ACHN (cell line): ENCODE measurements around the gene UMAD1.
"Not testable (repeated sequence)": the region's sequence is repeated elsewhere in the genome, so short reads cannot be mapped to it uniquely, and the experiment has no call there.

Source experiments
- DNase-seq: peaks from one replicate; pipeline ENCODE4 v3.0.0-alpha.2; 2015
- in situ Hi-C: cut with HindIII; loops from 2 replicates; pipeline ENCODE4 v1.10.0; 2017; ENCODE audit warnings: low sequenced_read_pairs, low pct_ligation_motif_present, low pct_unique_long_range_greater_than_20kb

Gene UMAD1

DNA sequence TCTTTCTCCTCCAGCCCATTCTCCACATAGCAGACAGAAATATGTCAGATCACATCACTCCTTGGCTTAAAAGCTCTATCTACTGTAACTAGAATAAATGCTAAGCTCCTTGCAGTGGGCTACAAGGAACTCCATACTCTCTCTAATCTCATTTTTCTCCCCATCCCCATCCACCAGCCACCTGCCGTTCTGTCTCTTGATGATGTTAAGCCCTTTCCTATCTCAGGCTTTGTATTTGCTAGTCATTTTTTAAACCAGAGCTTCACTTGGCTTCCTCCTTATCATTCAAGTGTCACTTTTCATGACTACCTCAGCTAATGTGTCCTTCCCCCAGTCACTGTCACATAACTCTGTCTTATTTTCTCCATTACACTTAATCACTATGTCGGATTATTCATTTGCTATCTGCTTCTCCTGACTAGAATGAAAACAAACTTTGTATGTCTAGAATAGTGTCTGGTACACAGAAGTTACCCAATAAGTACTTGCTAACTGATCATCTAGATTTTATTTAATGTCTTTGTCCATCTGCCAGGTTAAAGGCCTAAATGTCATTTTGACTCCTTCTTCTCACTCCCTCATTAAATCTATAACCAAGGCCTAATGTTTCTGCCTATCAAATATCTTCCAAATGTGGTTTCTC, 165.1 kb downstream of the UMAD1 start:
- in situ Hi-C loops: no loop called here
- DNase-seq: no peak

DNA sequence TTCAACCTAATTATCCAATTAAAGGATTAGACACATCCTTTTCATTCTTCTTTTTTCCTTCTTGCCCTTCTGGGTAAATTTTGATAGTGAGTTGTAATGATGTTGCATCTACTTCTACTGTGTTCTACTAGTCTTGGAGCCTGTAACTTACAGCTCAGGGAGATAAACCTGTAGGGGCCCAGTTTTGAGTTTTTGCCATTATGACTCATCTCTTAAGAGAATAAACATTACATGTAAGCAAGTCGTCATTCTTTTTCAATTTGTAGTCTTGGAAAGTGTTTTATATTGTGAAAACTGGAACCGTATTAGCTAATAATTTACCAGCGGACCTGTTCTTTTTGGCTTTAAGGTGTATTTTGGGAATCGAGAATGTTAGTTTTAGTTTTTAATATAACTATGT, 167.6 kb downstream of the UMAD1 start:
- in situ Hi-C loops: no loop called here
- DNase-seq: no peak

DNA sequence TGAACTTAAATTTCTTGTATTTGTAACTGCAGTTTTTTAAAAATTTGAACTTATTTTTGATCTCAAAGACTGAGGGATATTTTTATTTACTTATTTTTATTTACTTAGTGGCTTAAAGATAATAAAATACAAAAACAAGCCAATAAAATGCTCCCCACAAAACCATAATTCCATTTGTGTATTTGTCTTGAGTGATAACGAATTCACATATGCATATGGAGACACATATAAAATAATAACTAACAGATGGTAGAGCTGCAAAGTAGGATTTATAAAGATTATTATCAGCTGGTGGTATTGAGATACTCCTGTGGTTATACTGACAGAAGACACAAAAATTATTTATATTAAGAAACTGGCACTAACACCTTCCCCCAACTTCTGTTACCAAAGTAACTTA, 168.1 kb downstream of the UMAD1 start:
- in situ Hi-C loops: no loop called here

DNA sequence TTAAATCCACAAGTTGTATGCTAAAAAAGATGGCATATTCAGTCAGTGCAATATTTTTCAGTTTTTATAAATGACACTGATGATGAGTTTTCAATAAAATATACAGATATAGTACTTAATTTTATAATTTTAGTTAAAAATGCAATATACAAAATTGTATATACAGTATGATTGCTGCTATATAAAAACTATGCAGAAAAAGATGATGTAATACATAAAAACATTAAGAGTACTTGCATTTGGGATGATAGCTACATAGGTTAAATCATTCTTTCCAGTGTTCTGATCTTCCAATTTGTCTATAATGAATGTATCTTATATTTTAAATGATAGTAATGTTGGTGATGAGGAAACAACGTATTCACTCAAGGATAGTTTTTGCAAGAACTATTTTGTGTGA, 169.8 kb downstream of the UMAD1 start:
- DNase-seq: no peak
- in situ Hi-C loops: no loop called here

More for the DNA sequence above, 168.1 kb downstream of the UMAD1 start:
- no peak for DNase-seq

DNA sequence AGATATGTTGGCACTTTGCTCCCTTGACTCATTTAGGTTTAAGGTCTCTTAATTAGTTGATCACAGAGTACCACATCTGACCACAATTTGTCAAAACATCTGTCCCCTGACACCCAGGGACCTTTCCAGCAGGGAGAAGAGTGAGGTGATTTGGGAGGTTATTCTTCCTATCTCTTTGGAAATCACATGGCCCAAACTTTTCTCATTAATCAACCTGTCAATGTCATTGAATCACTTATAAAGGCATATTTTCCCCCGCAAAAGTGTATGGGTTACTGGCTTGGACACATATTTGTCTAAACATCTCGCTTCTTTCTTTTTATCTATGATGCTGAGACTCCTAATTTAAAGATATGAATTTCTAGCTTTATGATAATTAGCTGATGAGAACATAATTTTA, 170.3 kb downstream of the UMAD1 start:
- in situ Hi-C loops: no loop called here
- DNase-seq: no peak

DNA sequence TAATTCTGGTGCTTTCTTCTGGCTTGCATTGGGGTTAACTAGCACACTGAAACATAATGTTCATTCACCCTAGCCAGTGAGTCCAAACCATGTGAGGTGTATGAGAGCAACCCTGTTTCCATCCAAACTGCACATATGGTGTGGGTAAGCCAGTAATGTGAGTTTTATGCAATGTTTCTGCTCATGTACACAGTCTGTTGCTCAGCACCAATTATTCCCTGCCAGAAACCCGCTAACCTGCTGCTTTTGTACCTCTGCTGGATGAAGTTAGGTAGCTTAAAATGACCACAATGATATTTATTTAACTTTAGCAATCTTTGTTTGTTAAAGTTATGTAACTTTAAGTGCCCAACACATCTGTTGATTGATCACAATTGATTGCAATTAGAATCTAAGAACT, 171.6 kb downstream of the UMAD1 start:
- in situ Hi-C loops: no loop called here
- DNase-seq: no peak

DNA sequence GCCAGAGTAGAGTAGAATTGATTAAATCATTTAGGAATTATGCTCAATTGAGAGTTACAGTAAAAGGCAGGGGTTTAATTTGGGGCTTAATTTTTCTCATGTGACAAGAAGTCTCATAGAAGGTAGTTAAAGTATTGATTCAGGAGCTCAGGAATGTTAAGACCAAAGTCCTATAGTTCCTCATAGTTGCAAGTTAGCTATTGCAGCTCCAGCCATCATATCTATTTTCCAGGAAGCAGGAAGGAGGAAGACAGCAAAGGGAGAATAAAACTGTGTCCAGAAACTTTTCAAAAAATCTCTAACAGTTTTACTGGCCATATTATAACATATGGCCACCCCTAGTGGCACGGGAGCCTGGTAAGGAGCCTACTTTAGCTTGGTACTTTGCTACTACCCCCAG, 174.8 kb downstream of the UMAD1 start:
- in situ Hi-C loops: no loop called here
- no peak for DNase-seq

DNA sequence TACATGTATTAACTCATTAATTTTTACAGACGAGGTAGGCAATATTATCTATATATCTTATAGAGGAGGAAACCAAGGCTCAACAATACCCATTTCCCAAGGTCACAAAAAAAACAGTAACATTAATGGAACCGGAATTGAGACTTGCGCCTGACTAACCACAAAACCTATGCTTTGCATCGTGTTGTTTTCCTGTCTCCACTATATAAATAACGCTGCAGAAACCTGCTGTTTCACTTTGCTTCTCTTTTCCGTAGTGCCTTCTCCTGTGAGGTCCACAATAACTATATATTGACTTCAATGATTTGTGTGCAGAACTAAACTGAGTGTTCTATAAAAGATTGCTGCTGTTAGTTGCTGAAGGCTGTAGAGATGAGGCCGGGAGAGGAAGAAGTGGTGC, 175.5 kb downstream of the UMAD1 start:
- in situ Hi-C loops: no loop called here
- DNase-seq: no peak

DNA sequence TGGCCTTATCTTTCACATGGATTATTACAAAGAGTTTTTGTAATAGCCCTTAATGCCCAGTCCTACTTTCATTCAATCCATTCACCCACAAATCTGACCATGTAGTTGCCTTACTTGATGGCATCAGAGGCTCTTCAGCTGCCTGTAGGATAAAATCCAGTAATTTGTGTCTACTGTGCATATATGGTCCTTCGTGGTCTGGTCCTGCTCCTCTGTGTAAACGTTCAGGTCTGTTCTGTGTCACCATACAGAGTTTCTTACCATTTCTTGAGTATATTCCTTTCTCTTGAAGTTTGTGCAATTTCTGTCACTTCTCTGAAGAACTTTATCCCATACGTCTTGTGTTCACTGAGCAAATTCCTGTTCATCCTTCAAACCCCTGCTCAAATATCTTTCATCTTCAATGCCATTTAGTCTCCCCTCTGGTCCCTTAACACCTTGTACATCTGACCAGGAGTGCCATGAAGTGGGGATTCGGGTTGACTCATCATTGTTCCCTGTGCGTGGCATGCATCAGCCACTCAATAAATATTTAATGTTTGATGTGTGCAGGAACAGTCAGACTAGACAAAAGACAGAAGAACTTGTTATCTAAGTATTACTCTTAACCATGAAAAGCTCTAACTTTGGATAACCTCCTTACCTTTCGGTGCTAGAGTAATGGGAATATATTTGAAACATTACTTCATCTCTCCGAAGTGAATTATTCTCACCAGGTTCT, 176.4 kb downstream of the UMAD1 start:
- in situ Hi-C loops: no loop called here

DNA sequence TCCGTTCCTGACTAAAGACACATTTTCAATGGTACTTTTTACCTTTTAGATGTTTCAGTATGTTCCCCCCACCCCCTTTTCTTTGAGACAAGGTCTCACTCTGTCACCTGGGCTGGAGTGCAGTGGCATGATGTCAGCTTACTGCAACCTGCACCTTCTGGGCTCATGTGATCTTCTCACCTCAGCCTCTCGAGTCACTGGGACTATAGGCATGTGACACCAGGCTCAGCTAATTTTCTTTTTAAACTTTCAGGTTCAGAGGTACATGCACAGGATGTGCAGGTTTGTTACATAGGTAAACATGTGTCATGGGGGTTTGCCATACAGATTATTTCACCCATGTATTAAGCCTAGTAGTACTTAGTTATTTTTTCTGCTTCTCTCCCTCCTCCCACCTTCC, 177.2 kb downstream of the UMAD1 start:
- in situ Hi-C loops: no loop called here
- DNase-seq: no peak

More for the DNA sequence above, 176.4 kb downstream of the UMAD1 start:
- DNase-seq: no peak

DNA sequence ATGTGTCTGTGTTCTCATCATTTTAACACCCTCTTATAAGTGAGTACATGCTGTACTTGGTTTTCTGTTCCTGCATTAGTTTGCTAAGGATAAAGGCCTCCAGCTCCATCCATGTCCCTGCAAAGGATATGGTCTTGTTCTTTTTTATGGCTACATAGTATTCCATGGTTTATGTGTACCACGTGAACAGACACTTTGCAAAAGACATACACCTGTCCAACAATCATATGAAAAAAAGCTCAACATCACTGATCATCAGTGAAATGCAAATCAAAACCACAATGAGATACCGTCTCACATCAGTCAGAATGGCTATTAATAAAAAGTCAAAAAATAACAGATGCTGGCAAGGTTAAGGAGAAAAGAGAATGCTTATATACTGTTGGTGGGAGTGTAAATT, 177.6 kb downstream of the UMAD1 start:
- in situ Hi-C loops, DNase-seq: not testable (repeated sequence)

DNA sequence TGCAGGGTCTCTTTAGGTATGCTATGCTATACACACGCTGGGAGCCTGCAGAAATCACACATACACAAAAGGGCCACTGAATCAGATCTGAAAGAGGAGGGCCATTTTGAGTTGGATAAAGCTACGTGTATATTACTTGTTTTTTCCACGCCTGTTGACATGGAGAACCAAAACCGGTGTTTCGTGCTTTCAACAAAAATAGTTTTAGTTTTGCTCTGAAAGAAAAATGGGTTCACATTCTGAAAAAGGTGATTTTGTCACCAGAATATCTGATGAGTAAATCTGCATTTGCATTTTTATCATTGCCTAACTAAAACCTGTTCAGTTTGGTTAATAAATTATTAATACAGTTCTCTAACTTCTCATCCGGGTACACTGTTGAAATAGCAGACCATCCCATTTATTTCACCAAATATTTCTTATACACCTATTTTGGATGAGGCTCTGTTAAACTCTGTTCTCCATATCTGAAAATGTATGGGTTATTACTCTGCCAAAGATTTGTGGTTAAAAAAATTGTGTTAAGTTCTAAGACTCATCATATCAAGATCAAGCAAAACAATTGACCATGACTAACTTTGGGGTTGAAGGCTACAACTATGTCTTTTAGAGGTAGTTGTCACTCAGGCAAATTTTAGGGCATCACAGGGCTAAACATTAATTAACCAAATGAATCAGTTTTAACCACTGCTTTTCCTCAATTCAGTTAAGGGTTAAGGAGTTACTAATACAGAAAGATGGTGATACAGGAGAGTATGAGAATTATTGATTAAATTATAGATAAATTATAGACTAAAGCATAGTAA, 179.1 kb downstream of the UMAD1 start:
- in situ Hi-C loops: no loop called here
- DNase-seq: no peak

DNA sequence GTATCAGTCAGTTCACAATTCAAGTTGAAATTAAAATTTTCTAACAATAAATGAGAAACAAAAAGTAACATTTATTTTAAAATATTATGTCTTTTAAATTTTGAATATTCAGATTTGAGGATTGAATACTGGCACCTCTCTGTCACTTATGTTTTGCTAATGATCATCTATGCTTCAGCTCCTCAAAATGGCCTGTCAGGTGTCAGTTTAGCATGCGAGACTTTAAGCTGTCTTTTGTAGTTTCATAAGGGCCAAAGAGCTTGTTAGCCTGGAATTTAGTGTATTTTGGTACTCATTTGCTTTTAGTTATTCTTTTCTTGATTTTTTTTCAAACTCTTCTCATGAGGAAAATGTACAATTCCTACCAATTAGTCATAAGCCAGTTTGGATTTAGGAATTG, 179.9 kb downstream of the UMAD1 start:
- no peak for DNase-seq
- in situ Hi-C loops: no loop called here

DNA sequence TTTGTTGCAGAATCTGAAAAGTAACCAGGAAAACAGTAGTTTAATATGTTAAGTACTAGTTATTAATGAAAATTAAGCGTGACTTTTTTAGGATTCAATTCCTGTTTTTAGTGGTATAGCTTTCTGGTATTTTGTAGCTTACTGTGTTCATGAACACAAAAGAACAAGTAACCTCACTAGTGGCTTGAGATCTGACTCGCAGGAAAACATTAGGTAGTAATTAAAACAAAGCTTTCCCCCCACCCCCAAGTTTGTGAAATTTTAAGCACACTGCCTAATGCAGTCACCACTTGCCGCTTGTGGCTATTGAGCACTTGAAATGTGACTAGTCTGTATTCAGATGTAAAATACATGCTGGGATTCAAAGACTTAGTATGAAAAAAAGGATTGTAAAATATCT, 180.4 kb downstream of the UMAD1 start:
- in situ Hi-C loops: no loop called here

DNA sequence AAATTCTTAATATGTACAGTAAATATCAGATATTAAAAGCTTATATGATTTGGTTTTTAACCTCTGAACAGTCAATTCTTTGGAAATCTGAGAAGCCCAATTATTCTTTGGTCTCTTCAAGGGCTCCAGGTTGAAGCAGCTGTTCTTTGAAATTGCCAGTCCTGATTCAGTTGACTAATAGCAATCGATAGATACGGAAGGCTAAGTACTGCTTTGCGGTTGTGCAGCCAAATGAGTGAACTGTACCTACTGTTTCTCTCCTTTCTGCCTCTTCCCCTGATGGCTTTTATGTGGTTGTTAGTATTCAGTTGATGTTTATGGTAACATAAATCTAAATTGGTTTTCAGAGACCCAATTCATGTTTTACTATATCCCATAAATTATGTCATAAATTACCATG, 181.0 kb downstream of the UMAD1 start:
- no peak for DNase-seq
- in situ Hi-C loops: no loop called here

More for the DNA sequence above, 180.4 kb downstream of the UMAD1 start:
- no peak for DNase-seq

DNA sequence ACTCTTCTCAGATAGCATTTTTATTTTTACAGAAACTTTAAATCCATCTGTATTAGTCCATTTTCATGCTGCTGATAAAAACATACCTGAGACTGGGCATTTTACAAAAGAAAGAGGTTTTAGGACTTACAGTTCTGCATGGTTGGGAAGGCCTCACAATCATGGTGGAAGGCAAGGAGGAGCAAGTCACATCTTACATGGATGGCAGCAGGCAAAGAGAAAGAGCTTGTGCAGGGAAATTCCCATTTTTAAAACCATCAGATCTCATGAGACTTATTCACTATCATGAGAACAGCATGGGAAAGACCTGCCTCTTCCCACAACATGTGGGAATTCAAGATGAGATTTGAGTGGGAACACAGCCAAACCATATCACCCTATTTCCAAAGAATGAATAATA, 184.7 kb downstream of the UMAD1 start:
- in situ Hi-C loops, DNase-seq: not testable (repeated sequence)

DNA sequence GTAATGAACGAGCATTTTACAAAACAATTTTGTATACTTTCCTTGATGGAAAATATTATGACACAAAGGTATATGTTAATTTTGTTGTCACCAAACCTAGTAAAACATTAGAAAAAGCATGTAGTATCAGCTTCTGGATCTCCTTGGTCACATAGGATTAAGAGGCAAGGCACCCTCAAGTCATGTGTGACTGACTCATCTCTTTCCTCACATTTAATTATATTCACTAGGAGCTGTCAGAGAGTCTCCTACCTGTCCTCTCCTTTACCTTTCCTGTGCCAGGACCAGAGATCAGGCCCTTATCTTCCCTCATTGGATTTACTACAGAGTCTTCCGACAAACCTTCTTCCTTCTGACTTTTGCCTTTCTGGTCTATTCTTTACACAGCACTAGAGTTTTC, 189.1 kb downstream of the UMAD1 start:
- DNase-seq: peak; percentile 6
- in situ Hi-C loops: no loop called here

DNA sequence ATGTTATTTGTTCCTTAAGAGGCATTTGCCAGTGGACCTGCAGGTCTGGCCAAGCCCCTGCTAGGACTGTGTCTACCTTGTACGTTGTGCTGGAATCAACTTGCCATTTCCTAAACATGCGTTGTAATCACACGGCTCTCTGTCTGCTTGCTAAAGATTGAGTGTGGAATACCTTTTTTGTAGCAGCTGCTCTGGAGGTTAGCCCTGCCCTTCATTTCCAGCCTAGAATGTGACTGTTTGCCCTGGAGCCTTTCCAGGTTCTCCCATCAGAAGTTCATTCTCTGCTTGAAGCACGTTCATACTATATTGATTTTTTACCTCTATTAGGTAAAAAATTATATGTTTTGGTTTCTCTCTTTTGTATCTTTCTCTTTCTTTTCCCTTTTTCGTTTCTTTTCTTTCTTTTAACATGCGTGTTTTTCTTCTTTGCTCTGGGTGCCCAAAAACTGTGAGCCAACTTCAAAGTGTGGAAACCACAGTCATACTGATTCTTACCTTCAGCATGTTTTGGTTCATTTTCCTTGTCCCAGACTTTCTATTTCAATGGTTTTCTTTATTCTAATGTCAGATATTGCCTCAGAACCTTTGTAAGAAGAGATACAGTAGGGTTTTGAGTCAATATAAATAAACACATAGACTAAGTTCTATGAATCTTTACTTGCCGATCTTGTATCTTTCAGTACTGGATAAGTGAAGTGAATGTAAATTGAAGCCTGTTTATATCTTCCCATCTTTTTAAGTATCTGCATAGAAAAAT, 189.7 kb downstream of the UMAD1 start:
- no peak for DNase-seq
- in situ Hi-C loops: no loop called here

DNA sequence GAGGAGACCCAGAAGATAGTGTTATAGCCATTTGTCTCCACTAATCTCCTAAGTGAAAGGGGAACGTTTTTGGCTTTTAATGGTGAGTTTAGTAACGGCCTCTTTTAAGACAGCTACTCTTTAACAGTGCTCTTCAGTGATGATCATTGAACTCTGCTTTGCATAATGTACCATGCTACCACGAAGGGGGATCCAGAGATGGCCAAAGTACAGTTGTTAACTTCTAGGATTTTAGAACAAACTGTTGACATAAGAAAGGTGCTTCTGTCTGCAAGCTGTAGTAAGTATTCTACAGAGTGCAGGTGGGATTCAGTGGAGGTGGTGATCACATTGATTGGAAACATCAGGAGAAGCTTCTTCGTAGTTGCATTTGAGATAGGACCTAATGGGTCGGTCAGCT, 192.0 kb downstream of the UMAD1 start:
- no peak for DNase-seq
- in situ Hi-C loops: no loop called here
